HL-60 (cell line): ENCODE results near the gene SPPL2B.
"Not testable (repeated sequence)": the region's sequence is repeated elsewhere in the genome, so short reads cannot be mapped to it uniquely, and the experiment has no call there.

Experiments used
- DNase-seq, 2 experiments: peaks; one replicate each; pipeline ENCODE4 v3.0.0-alpha.2; 2010 to 2020; ENCODE audit warnings: low read depth in 1 of 2, low spot score in 1 of 2
- H3K27ac ChIP-seq: fragments of 250-450 bp; sonication (Bioruptor Pico); replicated peaks from 2 replicates; pipeline ENCODE4 v1.5.1; 2020; ENCODE audit warnings: mild to moderate bottlenecking, moderate library complexity
- H3K27me3 ChIP-seq: fragments of 250-450 bp; sonication (Bioruptor Pico); 2 replicates; pipeline ENCODE4 v1.5.1; 2021; ENCODE audit warnings: mild to moderate bottlenecking, moderate library complexity; ENCODE audit not compliant: insufficient read depth, poor library complexity, severe bottlenecking
- H3K4me3 ChIP-seq: replicated peaks from 2 replicates; pipeline ENCODE4 v1.5.1; 2011; ENCODE audit warnings: mild to moderate bottlenecking, control low read depth, low read length; ENCODE audit not compliant: insufficient read depth
- CTCF ChIP-seq: IDR thresholded peaks from one replicate; pipeline ENCODE4 v1.5.1; 2011; ENCODE audit warnings: low read length, control low read depth, inconsistent platforms; ENCODE audit not compliant: insufficient read depth
- GABPA ChIP-seq: IDR thresholded peaks from 2 replicates; pipeline ENCODE4 v1.6.1; 2012; ENCODE audit warnings: low read depth
- POLR2AphosphoS5 ChIP-seq: IDR thresholded peaks from 2 replicates; pipeline ENCODE4 v1.6.1; 2012; ENCODE audit warnings: low read depth
- REST ChIP-seq: IDR thresholded peaks from 2 replicates; pipeline ENCODE4 v1.6.1; 2012; ENCODE audit warnings: low read depth; ENCODE audit not compliant: insufficient replicate concordance
- SPI1 ChIP-seq: IDR thresholded peaks from 2 replicates; pipeline ENCODE4 v1.6.1; 2012; ENCODE audit warnings: low read depth, mild to moderate bottlenecking, borderline replicate concordance
- long read RNA-seq: library from polyadenylated mRNA; unstranded; transcript quantifications from one replicate; pipeline ENCODE4 v2.0.0, GENCODE V29; 2020

The SPPL2B gene
- long read RNA-seq, transcript SPPL2B-212 (8 exons, 2,459 nt): minor isoform, 29 of 263 reads
- long read RNA-seq, transcript SPPL2B-207 (15 exons, 2,583 nt): minor isoform, 12 of 263 reads
- long read RNA-seq, transcript SPPL2B-209 (15 exons, 3,456 nt): major isoform, 106 of 263 reads
- long read RNA-seq, partial matches to known transcripts: 36 of 263 reads
- long read RNA-seq, other reads (novel, unspliced or antisense): 80 of 263 reads

- peak; percentile 88 for TF ChIP-seq POLR2AphosphoS5
- no peak for TF ChIP-seq GABPA
- no peaks in the 10 kb centered on the region for H3K27me3 ChIP-seq
- peak within 1 kb of the TSS; percentile 75 for H3K27ac ChIP-seq
- H3K4me3 ChIP-seq: peak within 1 kb of the TSS; percentile 88
- peak; percentile 89 for DNase-seq
These were observed at the start of gene SPPL2B, which contains the start of gene LSM7 for GRCh38 chr19:2328401-2329148. Gene SPPL2B, plus strand, starts transcription at chr19:2328684. Its CDS starts 26 bp downstream, at chr19:2328710. Gene LSM7, minus strand, starts transcription at chr19:2328586. Its CDS starts 20 bp downstream, at chr19:2328566.

GRCh38 chr19:2280633-2281264 lies 47.7 kb upstream of the SPPL2B start:
- TF ChIP-seq GABPA (no peak), SPI1 (no peak), POLR2AphosphoS5 (no peak), CTCF (no peak), REST (no peak)
- H3K4me3 ChIP-seq: no peak overlapping the region
- DNase-seq: no peak
- no peaks in the 10 kb centered on the region for H3K27me3 ChIP-seq
- H3K27ac ChIP-seq: no peak overlapping the region

- TF ChIP-seq SPI1: peak; percentile 67
- Histone ChIP-seq H3K27ac (peak overlapping the region; percentile 80), H3K4me3 (peak overlapping the region; percentile 44)
- not testable (repeated sequence) for H3K27me3 ChIP-seq, DNase-seq
These were observed 47.0 kb upstream of the SPPL2B start for GRCh38 chr19:2281265-2282061.

- DNase-seq: peak in 1 of 2 experiments; percentile 90
- Histone ChIP-seq H3K4me3 (peak within 1 kb of the TSS; percentile 44), H3K27me3 (no peaks in the 10 kb centered on the region), H3K27ac (peak within 1 kb of the TSS; percentile 80)
- TF ChIP-seq CTCF (no peak), POLR2AphosphoS5 (peak; percentile 63; the same call in 1 of the 2 replicates), GABPA (0 out of 2 replicates have a peak, but pooled peaks have one; percentile 7), SPI1 (peak; percentile 77)
These were observed 46.2 kb upstream of the SPPL2B start, which contains the start of gene PEAK3 for GRCh38 chr19:2282062-2282861. Gene PEAK3, minus strand, starts transcription at chr19:2282175. Its CDS starts 1,244 bp downstream, at chr19:2280931.
